Common myeloid progenitor, CD34-positive (primary cell): Measurements from ENCODE around the gene ADAM23.
A peak's percentile ranks its signal among the peaks of the same experiment; 100 is the strongest.

Source experiments
- CTCF ChIA-PET: fragments of 350-600 bp; sonication (Branson Sonifier 250); formaldehyde crosslinking; loops from one replicate; lab custom pipeline; 2021; ENCODE audit warnings: antibody characterized with exemption; lab: Charles Lee
- POLR2A ChIA-PET: fragments of 350-600 bp; sonication (Branson Sonifier 250); formaldehyde crosslinking; loops from one replicate; lab custom pipeline; 2021; ENCODE audit warnings: antibody characterized with exemption; lab: Charles Lee
- DNase-seq, 3 donors: peaks; one replicate each; pipeline versions ENCODE4 v3.0.0 to v3.0.0-alpha.2; 2013
- H3K27ac ChIP-seq, 2 experiments: 1 replicate in 1 of 2; 2 replicates in 1 of 2; pipeline ENCODE4 v1.7.0; 2013; ENCODE audit warnings: inconsistent platforms in 2 of 2, low read length in 2 of 2, mild to moderate bottlenecking in 2 of 2, low read depth in 1 of 2, moderate library complexity in 1 of 2; ENCODE audit not compliant: severe bottlenecking in 2 of 2, insufficient read depth in 1 of 2, poor library complexity in 1 of 2
- H3K27me3 ChIP-seq, 5 experiments: replicated peaks in 2 of 5; 1 replicate in 3 of 5; 2 replicates in 2 of 5; pipeline versions ENCODE4 v1.6.1 to v1.7.0; 2013; ENCODE audit warnings: low read length in 4 of 5, mild to moderate bottlenecking in 2 of 5, moderate library complexity in 2 of 5, inconsistent platforms in 1 of 5; ENCODE audit not compliant: insufficient read depth in 5 of 5, control insufficient read depth in 4 of 5
- H3K36me3 ChIP-seq, 4 experiments: 1 replicate in 2 of 4; 2 replicates in 2 of 4; pipeline versions ENCODE4 v1.6.1 to v1.7.0; 2013; ENCODE audit warnings: low read length in 3 of 4, control low read depth in 1 of 4, mild to moderate bottlenecking in 1 of 4; ENCODE audit not compliant: control insufficient read depth in 4 of 4, insufficient read depth in 4 of 4
- H3K4me1 ChIP-seq, 4 experiments: 1 replicate in 3 of 4; 2 replicates in 1 of 4; pipeline versions ENCODE4 v1.6.1 to v1.7.1; 2013; ENCODE audit warnings: low read length in 3 of 4, mild to moderate bottlenecking in 3 of 4, control low read depth in 1 of 4, inconsistent platforms in 1 of 4, moderate library complexity in 1 of 4; ENCODE audit not compliant: control insufficient read depth in 4 of 4, insufficient read depth in 4 of 4; ENCODE audit errors: control extremely low read depth in 1 of 4
- H3K4me3 ChIP-seq, 7 experiments: 1 replicate in 4 of 7; 2 replicates in 3 of 7; pipeline versions ENCODE4 v1.5.1 to v1.7.0; 2013; ENCODE audit warnings: mild to moderate bottlenecking in 7 of 7, low read length in 6 of 7, moderate library complexity in 6 of 7, inconsistent platforms in 2 of 7, low read depth in 2 of 7, control low read depth in 1 of 7; ENCODE audit not compliant: insufficient read depth in 4 of 7, control insufficient read depth in 1 of 7; ENCODE audit errors: extremely low read depth in 1 of 7
- H3K9me3 ChIP-seq, 5 experiments: 1 replicate in 4 of 5; 2 replicates in 1 of 5; pipeline versions ENCODE4 v1.6.1 to v1.7.1; 2013; ENCODE audit warnings: low read length in 4 of 5, mild to moderate bottlenecking in 2 of 5, inconsistent platforms in 1 of 5, low read depth in 1 of 5, moderate library complexity in 1 of 5; ENCODE audit not compliant: control insufficient read depth in 4 of 5, insufficient read depth in 2 of 5; ENCODE audit errors: control extremely low read depth in 1 of 5
- WGBS: methylation state at CpG from one replicate; pipeline ENCODE4 v1.1.5; 2013; ENCODE audit not compliant: insufficient coverage; 5-methylcytosine and 5-hydroxymethylcytosine counted together

Gene ADAM23

DNA sequence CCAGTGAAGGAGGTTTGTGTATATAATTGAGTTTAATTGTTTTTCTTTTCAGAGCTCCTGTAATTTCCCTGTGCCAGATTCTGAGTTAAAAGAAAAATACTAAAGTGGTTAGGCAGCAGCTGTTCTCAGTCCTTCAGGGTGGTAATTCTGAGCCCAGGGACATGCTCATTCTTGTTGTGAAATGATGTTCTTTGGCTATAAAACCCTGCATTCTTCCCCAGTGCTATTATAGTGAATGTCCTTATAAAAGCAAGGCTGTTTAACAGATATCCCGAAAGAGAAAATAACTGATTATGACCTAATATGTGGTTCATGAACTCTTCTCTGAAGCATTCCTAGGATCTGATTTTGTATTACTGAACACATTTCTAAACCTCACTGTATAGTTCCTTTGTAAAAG is 34.0 kb downstream of the ADAM23 start:
- Histone ChIP-seq H3K9me3 (no peaks in the 10 kb centered on the region), H3K27ac (no peak overlapping the region), H3K36me3 (no peaks in the 10 kb centered on the region), H3K4me3 (no peak overlapping the region), H3K4me1 (peaks cover 0 to 2% (median under 1%) of the 10 kb centered on the region in 4 experiments), H3K27me3 (no peaks in the 10 kb centered on the region)
- WGBS = no CpG with 5 or more reads among the region's 1 CpG
- POLR2A ChIA-PET = no interaction called here
- CTCF ChIA-PET = no interaction called here
- no peak for DNase-seq

DNA sequence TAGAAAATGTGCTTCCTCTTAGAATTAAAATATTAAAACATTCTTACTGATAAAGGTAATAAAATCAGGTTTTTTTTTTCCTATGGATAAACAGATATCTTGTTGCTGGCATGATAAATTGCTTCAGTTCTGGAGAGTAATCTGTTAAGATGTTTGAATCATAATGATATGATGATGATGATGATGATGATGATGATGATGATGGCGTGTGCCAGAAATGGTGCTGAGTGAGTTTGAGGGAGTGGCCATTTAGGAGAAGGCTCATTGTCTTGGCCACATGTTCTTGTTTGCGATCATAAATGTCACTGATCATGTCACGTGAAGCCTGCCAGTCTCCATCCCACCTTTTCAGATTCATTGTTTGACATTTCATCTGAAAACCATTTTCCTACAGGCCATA is 35.0 kb downstream of the ADAM23 start:
- H3K4me1 ChIP-seq = peaks cover 0 to 8% (median 2%) of the 10 kb centered on the region in 4 experiments
- ChIA-PET POLR2A (no interaction called here), CTCF (no interaction called here)
- no peak overlapping the region for H3K4me3 ChIP-seq
- no peaks in the 10 kb centered on the region for H3K36me3 ChIP-seq
- no peak for DNase-seq
- 100% methylated on average over 3 of the region's 3 CpGs for WGBS
- no peak overlapping the region for H3K27ac ChIP-seq
- no peaks in the 10 kb centered on the region for H3K27me3 ChIP-seq
- H3K9me3 ChIP-seq = no peaks in the 10 kb centered on the region

DNA sequence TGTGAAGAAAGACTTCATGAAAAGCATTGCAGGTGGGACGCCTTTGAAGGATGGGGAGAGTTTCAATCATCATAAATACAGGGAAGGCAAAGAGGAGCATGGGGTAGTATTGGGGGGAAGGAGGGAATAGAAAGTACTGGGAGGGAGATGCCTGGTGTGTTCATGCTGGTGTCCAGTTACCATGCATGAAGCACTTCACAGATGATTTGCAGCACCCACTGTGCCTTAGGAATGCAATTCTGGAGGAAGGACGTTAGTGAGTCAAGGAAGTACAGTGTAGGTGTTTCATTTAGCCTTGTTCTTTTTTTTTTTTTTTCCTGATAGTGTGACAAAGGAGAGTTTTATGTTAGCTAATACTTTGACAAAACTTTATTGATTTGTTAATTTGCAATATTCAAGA is 36.8 kb downstream of the ADAM23 start:
- DNase-seq = no peak
- 100% methylated on average over 1 of the region's 2 CpGs for WGBS
- H3K9me3 ChIP-seq = peaks cover 0 to 5% (median 3%) of the 10 kb centered on the region in 5 experiments
- no peak overlapping the region for H3K27ac ChIP-seq
- no peak overlapping the region for H3K4me3 ChIP-seq
- ChIA-PET CTCF (no interaction called here), POLR2A (interaction anchor here (0.7 kb wide), 1 partner anchor 10 kb away, joined by 3 read pairs; no protein-coding TSS in a partner anchor)
- peaks cover 0 to 8% (median 2%) of the 10 kb centered on the region in 4 experiments for H3K4me1 ChIP-seq
- no peaks in the 10 kb centered on the region for H3K36me3 ChIP-seq
- H3K27me3 ChIP-seq = no peaks in the 10 kb centered on the region

DNA sequence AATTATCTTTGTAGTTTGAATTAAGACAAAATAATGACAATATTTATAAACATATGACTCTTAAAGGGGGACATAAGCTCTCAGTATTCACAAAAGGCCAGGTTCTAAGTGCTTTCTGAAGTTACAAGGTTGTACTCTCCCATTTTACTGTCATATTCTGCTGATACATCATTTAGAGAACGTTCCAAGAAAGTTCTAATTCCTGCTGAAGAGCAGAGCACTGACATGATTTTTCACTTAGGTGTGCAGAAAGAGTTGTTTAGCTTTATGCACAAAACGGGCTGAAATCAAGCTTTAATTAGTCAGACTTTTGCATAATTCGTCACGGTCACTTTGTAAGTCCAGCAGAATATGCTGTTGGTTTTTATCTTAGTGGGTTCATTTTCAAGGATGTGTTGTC is 37.3 kb downstream of the ADAM23 start:
- H3K27ac ChIP-seq = no peak overlapping the region
- ChIA-PET CTCF (no interaction called here), POLR2A (interaction anchor here (0.7 kb wide), 1 partner anchor 11 kb away, joined by 3 read pairs; no protein-coding TSS in a partner anchor)
- H3K4me1 ChIP-seq = peaks cover 0 to 8% (median 2%) of the 10 kb centered on the region in 4 experiments
- H3K36me3 ChIP-seq = no peaks in the 10 kb centered on the region
- no peak overlapping the region for H3K4me3 ChIP-seq
- H3K27me3 ChIP-seq = no peaks in the 10 kb centered on the region
- peaks cover 0 to 7% (median 3%) of the 10 kb centered on the region in 5 experiments for H3K9me3 ChIP-seq
- no peak for DNase-seq
- 100% methylated on average over 1 of the region's 4 CpGs for WGBS

DNA sequence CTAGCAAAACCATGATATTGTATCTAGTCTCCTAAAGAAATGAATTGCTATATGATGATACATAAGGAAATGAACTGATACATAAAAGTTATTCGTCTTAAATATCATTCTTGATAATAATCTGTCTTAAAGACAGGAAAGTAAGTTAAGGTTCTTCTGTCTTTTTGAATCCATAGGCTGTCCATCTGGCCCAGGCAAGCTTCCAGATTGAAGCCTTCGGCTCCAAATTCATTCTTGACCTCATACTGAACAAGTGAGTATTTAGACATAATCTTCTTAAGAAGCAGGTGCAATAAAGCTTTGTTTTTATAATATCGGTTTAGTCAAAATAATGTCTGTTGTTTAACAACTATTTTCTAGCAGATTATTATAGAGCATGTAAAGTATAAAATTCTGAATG is 37.7 kb downstream of the ADAM23 start:
- DNase-seq = no peak
- no CpG with 5 or more reads among the region's 3 CpGs for WGBS
- CTCF ChIA-PET = no interaction called here
- H3K36me3 ChIP-seq = no peaks in the 10 kb centered on the region
- H3K4me3 ChIP-seq = no peak overlapping the region
- H3K27me3 ChIP-seq = no peaks in the 10 kb centered on the region
- no peak overlapping the region for H3K27ac ChIP-seq
- peaks cover 0 to 7% (median 3%) of the 10 kb centered on the region in 5 experiments for H3K9me3 ChIP-seq
- peaks cover 0 to 8% (median 2%) of the 10 kb centered on the region in 4 experiments for H3K4me1 ChIP-seq
- POLR2A ChIA-PET = no interaction called here

DNA sequence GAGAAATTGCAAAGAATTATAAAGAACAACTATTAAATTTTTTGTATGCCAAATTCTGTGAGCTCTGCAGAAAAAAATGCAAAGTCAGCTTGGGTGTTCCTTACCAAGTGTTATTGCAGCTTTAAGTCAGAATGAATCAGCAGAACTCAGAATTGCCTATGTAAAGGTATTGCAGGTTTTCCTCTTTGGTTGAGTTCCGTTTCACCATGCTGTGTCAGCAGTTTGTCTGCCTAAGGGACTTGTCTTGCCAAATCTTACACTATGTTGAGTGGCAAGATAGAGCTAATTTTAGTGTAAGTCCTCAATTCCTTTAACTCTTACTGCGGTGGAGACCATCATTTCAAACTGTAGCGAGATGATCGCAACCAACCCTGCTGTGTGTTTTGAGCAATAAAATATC is 38.8 kb downstream of the ADAM23 start:
- DNase-seq = peak; percentile 47 to 85 (median 81)

DNA sequence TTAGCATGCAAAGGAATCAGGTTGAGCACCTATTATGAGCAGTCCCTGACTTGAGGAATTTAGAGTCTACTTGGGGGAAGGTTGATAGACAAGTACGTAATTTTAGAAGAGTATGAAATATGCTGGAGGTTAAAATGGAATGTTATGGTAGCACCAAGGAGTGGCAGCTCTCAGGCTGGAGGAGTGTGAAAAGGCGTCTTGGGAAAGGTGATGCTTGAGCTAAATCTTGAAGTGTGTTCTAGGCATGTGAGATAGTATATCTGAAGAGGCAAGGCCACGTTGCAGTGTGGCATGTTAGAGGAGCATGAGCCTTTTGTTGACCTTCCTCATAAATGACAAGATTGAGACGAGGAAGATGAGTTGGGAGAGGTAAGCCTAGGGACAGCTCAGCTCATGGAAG is 39.3 kb downstream of the ADAM23 start:
- no peak for DNase-seq
- peaks cover 0 to 7% (median 3%) of the 10 kb centered on the region in 5 experiments for H3K9me3 ChIP-seq
- no peak overlapping the region for H3K4me3 ChIP-seq
- whole genome bisulfite sequencing = 97% methylated on average over 4 of the region's 4 CpGs
- H3K4me1 ChIP-seq = peaks cover 0 to 8% (median 2%) of the 10 kb centered on the region in 4 experiments
- H3K27ac ChIP-seq = no peak overlapping the region
- ChIA-PET CTCF (no interaction called here), POLR2A (no interaction called here)
- peaks cover 0 to 1% (median 0%) of the 10 kb centered on the region in 5 experiments for H3K27me3 ChIP-seq
- no peaks in the 10 kb centered on the region for H3K36me3 ChIP-seq

More for the DNA sequence above, 38.8 kb downstream of the ADAM23 start:
- Histone ChIP-seq H3K9me3 (peaks cover 0 to 7% (median 3%) of the 10 kb centered on the region in 5 experiments), H3K4me3 (no peak overlapping the region), H3K4me1 (peaks cover 0 to 8% (median 2%) of the 10 kb centered on the region in 4 experiments), H3K27ac (no peak overlapping the region), H3K27me3 (no peaks in the 10 kb centered on the region), H3K36me3 (no peaks in the 10 kb centered on the region)
- POLR2A ChIA-PET = no interaction called here
- 100% methylated on average over 2 of the region's 4 CpGs for WGBS
- CTCF ChIA-PET = no interaction called here
